HCT116 (cell line): ENCODE data around the gene STAB1. TPM values are rescaled to one million over a fixed set of nuclear protein-coding genes. Genes with fewer than 3 reads are reported as not detected.

Experiments used
- ATAC-seq: fragments of 200-7000 bp; cut with Tn5 transposase; 2 replicates; pipeline ENCODE4 v1.9.1; 2020; ENCODE audit warnings: mild to moderate bottlenecking, moderate library complexity
- BruUV-seq: library from RNA; stranded (reverse); fragments of 400-500 nt; replicated peaks from 2 replicates; lab custom pipeline; 2021; lab: Mats Ljungman, UMichigan
- CTCF ChIA-PET: fragments of 300-600 bp; sonication (Branson Sonifier 250); formaldehyde crosslinking; loops from one replicate; lab custom pipeline; 2021; ENCODE audit warnings: antibody characterized with exemption; lab: Charles Lee
- POLR2A ChIA-PET: fragments of 300-600, 350-600 bp; sonication (Branson Sonifier 250); formaldehyde crosslinking; loops from one replicate; lab custom pipeline; 2021; ENCODE audit warnings: antibody characterized with exemption; lab: Charles Lee
- RAD21 ChIA-PET, 2 experiments: fragments of 300-600 bp; sonication (Branson Sonifier 250); formaldehyde crosslinking; loops; one replicate each; lab custom pipeline; 2023; ENCODE audit warnings: low total read pairs in 2 of 2; ENCODE audit not compliant: uncharacterized antibody in 2 of 2, unreplicated experiment in 2 of 2, low non-redundant PET in 1 of 2; lab: Charles Lee
- DNase-seq: peaks from one replicate; pipeline ENCODE4 v3.0.0-alpha.2; 2010; ENCODE audit warnings: low read depth, low spot score
- H2AFZ ChIP-seq: fragments of 200-600 bp; shearing (Covaris generic), sonication (generic); 2 replicates; pipeline ENCODE4 v1.6.1; 2017; ENCODE audit warnings: low read depth, mixed run types, mixed read lengths, antibody characterized with exemption, low read length; ENCODE audit not compliant: poor library complexity, severe bottlenecking
- H3K27ac ChIP-seq: 2 replicates; pipeline ENCODE4 v1.5.1; 2012; ENCODE audit warnings: low read depth, low read length
- H3K27me3 ChIP-seq: fragments of 200-600 bp; sonication (generic); 2 replicates; pipeline ENCODE4 v1.6.1; 2016; ENCODE audit warnings: mixed run types, low read length, mixed read lengths; ENCODE audit not compliant: insufficient read depth
- H3K36me3 ChIP-seq, 2 experiments: fragments of 200-500 bp in 1 of 2; fragments of 200-600 bp in 1 of 2; sonication (Bioruptor generic) in 1 of 2; sonication (generic) in 1 of 2; 2 replicates each; pipeline versions ENCODE4 v1.5.1 to v1.6.1; 2014 to 2016; ENCODE audit warnings: low read length in 2 of 2, inconsistent platforms in 1 of 2, mixed read lengths in 1 of 2, mixed run types in 1 of 2; ENCODE audit not compliant: insufficient read depth in 2 of 2, control insufficient read depth in 1 of 2
- H3K4me1 ChIP-seq, 2 experiments: fragments of 200-600 bp in 1 of 2; sonication (generic) in 1 of 2; 2 replicates each; pipeline versions ENCODE4 v1.5.1 to v1.6.1; 2012 to 2017; ENCODE audit warnings: low read length in 2 of 2, inconsistent platforms in 1 of 2, mild to moderate bottlenecking in 1 of 2, mixed read lengths in 1 of 2, mixed run types in 1 of 2, moderate library complexity in 1 of 2; ENCODE audit not compliant: insufficient read depth in 2 of 2, control insufficient read depth in 1 of 2
- H3K4me2 ChIP-seq: fragments of 200-600 bp; sonication (generic); 2 replicates; pipeline ENCODE4 v1.6.1; 2017; ENCODE audit warnings: mixed run types, low read length, mixed read lengths
- H3K4me3 ChIP-seq, 2 experiments: fragments of 200-600 bp in 1 of 2; sonication (generic) in 1 of 2; replicated peaks in 1 of 2; 2 replicates each; pipeline ENCODE4 v1.5.1; 2011 to 2016; ENCODE audit warnings: low read length in 2 of 2, control low read depth in 1 of 2, low read depth in 1 of 2, mild to moderate bottlenecking in 1 of 2, mixed read lengths in 1 of 2, mixed run types in 1 of 2
- H3K79me2 ChIP-seq: fragments of 200-600 bp; sonication (generic); 2 replicates; pipeline ENCODE4 v1.6.1; 2017; ENCODE audit warnings: mild to moderate bottlenecking, mixed run types, low read length, moderate library complexity, mixed read lengths; ENCODE audit not compliant: insufficient read depth
- H3K9ac ChIP-seq: fragments of 200-600 bp; sonication (generic); 2 replicates; pipeline ENCODE4 v1.6.1; 2016; ENCODE audit warnings: low read length, mixed read lengths
- H3K9me2 ChIP-seq: fragments of 200-600 bp; sonication (generic), shearing (Covaris generic); 2 replicates; pipeline ENCODE4 v1.6.1; 2017; ENCODE audit warnings: mixed run types, mild to moderate bottlenecking, moderate library complexity; ENCODE audit not compliant: insufficient read depth
- H3K9me3 ChIP-seq, 2 experiments: fragments of 200-500 bp in 1 of 2; fragments of 200-600 bp in 1 of 2; sonication (Bioruptor generic) in 1 of 2; sonication (generic) in 1 of 2; 2 replicates each; pipeline ENCODE4 v1.6.1; 2014 to 2017; ENCODE audit warnings: low read length in 2 of 2, mixed read lengths in 2 of 2, inconsistent platforms in 1 of 2, low read depth in 1 of 2, mild to moderate bottlenecking in 1 of 2, mixed run types in 1 of 2, moderate library complexity in 1 of 2; ENCODE audit not compliant: control insufficient read depth in 1 of 2, insufficient read depth in 1 of 2
- H4K20me1 ChIP-seq: fragments of 200-600 bp; sonication (generic), shearing (Covaris generic); 2 replicates; pipeline ENCODE4 v1.6.1; 2017; ENCODE audit warnings: mixed run types, mild to moderate bottlenecking, moderate library complexity; ENCODE audit not compliant: insufficient read depth
- ATF3 ChIP-seq: IDR thresholded peaks from 2 replicates; pipeline ENCODE4 v1.6.1; 2012
- ELF1 ChIP-seq: IDR thresholded peaks from 2 replicates; pipeline ENCODE4 v1.6.1; 2012; ENCODE audit warnings: low read depth, borderline replicate concordance
- EZH2 ChIP-seq: fragments of 200-600 bp; sonication (generic); IDR thresholded peaks from 2 replicates; pipeline ENCODE4 v1.6.1; 2017; ENCODE audit warnings: antibody characterized with exemption, mixed run types
- JUND ChIP-seq: IDR thresholded peaks from 2 replicates; pipeline ENCODE4 v1.6.1; 2012
- POLR2A ChIP-seq: IDR thresholded peaks from 2 replicates; pipeline ENCODE4 v1.7.0; 2011; ENCODE audit warnings: borderline replicate concordance; ENCODE audit not compliant: insufficient read depth, insufficient read length; ENCODE audit errors: extremely low read depth
- TCF7L2 ChIP-seq: IDR thresholded peaks from 2 replicates; pipeline ENCODE4 v1.7.0; 2011; ENCODE audit warnings: borderline replicate concordance, inconsistent platforms; ENCODE audit not compliant: insufficient read depth, insufficient read length; ENCODE audit errors: extremely low read depth
- ZFX ChIP-seq: fragments of 450-650 bp; IDR thresholded peaks from 2 replicates; pipeline ENCODE4 v1.6.1; 2017
- intact Hi-C: fragments of 100-400 bp; cut with micrococcal nuclease; formaldehyde crosslinking; loops from 2 replicates; pipeline ENCODE4 v1.10.0; 2022
- total RNA-seq: library from RNA; stranded (reverse); gene quantifications from one replicate; pipeline ENCODE4 v1.2.1, GENCODE V29; 2021; ENCODE audit not compliant: unreplicated experiment
- TF ChIP-seq, protein P1 (sequence below): IDR thresholded peaks from 2 replicates; pipeline ENCODE4 v1.6.1; 2011; ENCODE audit warnings: mild to moderate bottlenecking, low read length, moderate library complexity; ENCODE audit not compliant: insufficient replicate concordance; ENCODE audit errors: extremely low read depth

The STAB1 gene
- total RNA-seq, 1 experiment from 2014 or later: 0.44 TPM

GRCh38 chr3:52453496-52454249, 41.5 kb upstream of the STAB1 start, which contains the start of gene TNNC1:
TSS of gene TNNC1 (minus strand) at chr3:52454041. CDS start at chr3:52454015, 26 bp downstream.
- peak within 1 kb of the TSS; percentile 89 for H3K4me2 ChIP-seq
- TF ChIP-seq ZFX (no peak), EZH2 (no peak), JUND (no peak), TCF7L2 (no peak), ATF3 (no peak), ELF1 (no peak), POLR2A (no peak)
- TF ChIP-seq, protein P1, sequence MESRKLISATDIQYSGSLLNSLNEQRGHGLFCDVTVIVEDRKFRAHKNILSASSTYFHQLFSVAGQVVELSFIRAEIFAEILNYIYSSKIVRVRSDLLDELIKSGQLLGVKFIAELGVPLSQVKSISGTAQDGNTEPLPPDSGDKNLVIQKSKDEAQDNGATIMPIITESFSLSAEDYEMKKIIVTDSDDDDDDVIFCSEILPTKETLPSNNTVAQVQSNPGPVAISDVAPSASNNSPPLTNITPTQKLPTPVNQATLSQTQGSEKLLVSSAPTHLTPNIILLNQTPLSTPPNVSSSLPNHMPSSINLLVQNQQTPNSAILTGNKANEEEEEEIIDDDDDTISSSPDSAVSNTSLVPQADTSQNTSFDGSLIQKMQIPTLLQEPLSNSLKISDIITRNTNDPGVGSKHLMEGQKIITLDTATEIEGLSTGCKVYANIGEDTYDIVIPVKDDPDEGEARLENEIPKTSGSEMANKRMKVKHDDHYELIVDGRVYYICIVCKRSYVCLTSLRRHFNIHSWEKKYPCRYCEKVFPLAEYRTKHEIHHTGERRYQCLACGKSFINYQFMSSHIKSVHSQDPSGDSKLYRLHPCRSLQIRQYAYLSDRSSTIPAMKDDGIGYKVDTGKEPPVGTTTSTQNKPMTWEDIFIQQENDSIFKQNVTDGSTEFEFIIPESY: no peak
- H3K4me1 ChIP-seq: peaks cover 46 to 71% of the 10 kb centered on the region in 2 experiments
- no peak for ATAC-seq
- ChIA-PET POLR2A (interaction anchor here (1.7 kb wide), 1 partner anchor 83 kb away, joined by 8 read pairs; the partner anchor contains the start of gene UQCC5), CTCF (no interaction called here), RAD21 (interaction anchor here in 1 of 2 experiments (0.6 kb wide), 1 partner anchor 183 kb away, joined by 3 read pairs; no protein-coding TSS in a partner anchor)
- no TSS peak for BruUV-seq
- peaks cover 8 to 19% of the 10 kb centered on the region in 2 experiments for H3K36me3 ChIP-seq
- H3K4me3 ChIP-seq: peak within 1 kb of the TSS; percentile 80 to 94
- no peaks in the 10 kb centered on the region for H4K20me1 ChIP-seq
- no peak for DNase-seq
- no peaks in the 10 kb centered on the region for H3K27me3 ChIP-seq
- peaks cover 30% of the 10 kb centered on the region for H3K79me2 ChIP-seq
- no peaks in the 10 kb centered on the region for H3K9me3 ChIP-seq
- H2AFZ ChIP-seq: no peak within 1 kb of the TSS
- peak within 1 kb of the TSS; percentile 95 for H3K9ac ChIP-seq
- H3K27ac ChIP-seq: peak within 1 kb of the TSS; percentile 66
- no peaks in the 10 kb centered on the region for H3K9me2 ChIP-seq
- intact Hi-C loops: no loop called here
